KOPT-K1 (cell line): ENCODE results near the gene PPP1R27.

ENCODE experiments used
- H3K27ac ChIP-seq: fragments of 200-600 bp; sonication (generic); 2 replicates; pipeline ENCODE4 v1.5.1; 2016; ENCODE audit warnings: antibody characterized with exemption, mild to moderate bottlenecking, low read depth, low read length; ENCODE audit not compliant: poor library complexity, severe bottlenecking
- H3K36me3 ChIP-seq: fragments of 200-600 bp; sonication (generic); 2 replicates; pipeline ENCODE4 v1.5.1; 2017; ENCODE audit warnings: antibody characterized with exemption, mild to moderate bottlenecking, low read length, moderate library complexity; ENCODE audit not compliant: insufficient read depth
- H3K9me3 ChIP-seq: fragments of 200-600 bp; sonication (generic); 2 replicates; pipeline ENCODE4 v1.5.1; 2017; ENCODE audit warnings: antibody characterized with exemption, low read length, mild to moderate bottlenecking; ENCODE audit not compliant: insufficient read depth, poor library complexity, severe bottlenecking

Gene PPP1R27

GRCh38 chr17:81866440-81867169 is 31.8 kb upstream of the PPP1R27 start:
- peaks cover 81% of the 10 kb centered on the region for H3K36me3 ChIP-seq
- H3K27ac ChIP-seq: peak overlapping the region; percentile 53
- H3K9me3 ChIP-seq: no peaks in the 10 kb centered on the region

GRCh38 chr17:81865733-81866439 is 31.0 kb upstream of the PPP1R27 start:
- Histone ChIP-seq H3K9me3 (no peaks in the 10 kb centered on the region), H3K27ac (peak overlapping the region; percentile 53), H3K36me3 (peaks cover 81% of the 10 kb centered on the region)

GRCh38 chr17:81865358-81865732 is 30.5 kb upstream of the PPP1R27 start:
- peaks cover 79% of the 10 kb centered on the region for H3K36me3 ChIP-seq
- no peaks in the 10 kb centered on the region for H3K9me3 ChIP-seq
- no peak overlapping the region for H3K27ac ChIP-seq

GRCh38 chr17:81863833-81864768 is 29.3 kb upstream of the PPP1R27 start:
- H3K9me3 ChIP-seq: no peaks in the 10 kb centered on the region
- H3K36me3 ChIP-seq: peaks cover 69% of the 10 kb centered on the region
- H3K27ac ChIP-seq: no peak overlapping the region

GRCh38 chr17:81863123-81863675 is 28.3 kb upstream of the PPP1R27 start:
- Histone ChIP-seq H3K36me3 (peaks cover 69% of the 10 kb centered on the region), H3K9me3 (no peaks in the 10 kb centered on the region), H3K27ac (no peak overlapping the region)

GRCh38 chr17:81860756-81861568 is 26.1 kb upstream of the PPP1R27 start:
- Histone ChIP-seq H3K27ac (peak overlapping the region; percentile 76), H3K9me3 (no peaks in the 10 kb centered on the region), H3K36me3 (peaks cover 70% of the 10 kb centered on the region)

- Histone ChIP-seq H3K27ac (peak within 1 kb of the TSS; percentile 78), H3K36me3 (peaks cover 70% of the 10 kb centered on the region)
Observed at GRCh38 chr17:81859906-81860755, 25.3 kb upstream of the PPP1R27 start, which contains the start of gene P4HB. TSS of gene P4HB (minus strand) at chr17:81860535. CDS start at chr17:81860471, 64 bp downstream.

GRCh38 chr17:81858967-81859905 is 24.4 kb upstream of the PPP1R27 start:
- H3K27ac ChIP-seq: peak overlapping the region; percentile 78
- no peaks in the 10 kb centered on the region for H3K9me3 ChIP-seq
- H3K36me3 ChIP-seq: peaks cover 70% of the 10 kb centered on the region

More at GRCh38 chr17:81859906-81860755, 25.3 kb upstream of the PPP1R27 start, which contains the start of gene P4HB:
- no peaks in the 10 kb centered on the region for H3K9me3 ChIP-seq

GRCh38 chr17:81858170-81858966 is 23.5 kb upstream of the PPP1R27 start:
- Histone ChIP-seq H3K27ac (no peak overlapping the region), H3K36me3 (peaks cover 70% of the 10 kb centered on the region), H3K9me3 (no peaks in the 10 kb centered on the region)

GRCh38 chr17:81854974-81855774 is 20.3 kb upstream of the PPP1R27 start:
- Histone ChIP-seq H3K27ac (no peak overlapping the region), H3K36me3 (peaks cover 92% of the 10 kb centered on the region), H3K9me3 (no peaks in the 10 kb centered on the region)

- H3K9me3 ChIP-seq: no peaks in the 10 kb centered on the region
- peaks cover 100% of the 10 kb centered on the region for H3K36me3 ChIP-seq
- no peak overlapping the region for H3K27ac ChIP-seq
Observed at GRCh38 chr17:81852237-81852636, 17.4 kb upstream of the PPP1R27 start.
